ENCODE data around the gene MAPK1. TPM values are rescaled to one million over a fixed set of nuclear protein-coding genes. Genes with fewer than 3 reads are reported as not detected.
"Not testable (repeated sequence)": the region's sequence is repeated elsewhere in the genome, so short reads cannot be mapped to it uniquely, and the experiment has no call there.

MAPK1 gene
- total and polyA plus RNA-seq, 7 donors: 11.0 to 101 (median 78.3) TPM

DNA sequence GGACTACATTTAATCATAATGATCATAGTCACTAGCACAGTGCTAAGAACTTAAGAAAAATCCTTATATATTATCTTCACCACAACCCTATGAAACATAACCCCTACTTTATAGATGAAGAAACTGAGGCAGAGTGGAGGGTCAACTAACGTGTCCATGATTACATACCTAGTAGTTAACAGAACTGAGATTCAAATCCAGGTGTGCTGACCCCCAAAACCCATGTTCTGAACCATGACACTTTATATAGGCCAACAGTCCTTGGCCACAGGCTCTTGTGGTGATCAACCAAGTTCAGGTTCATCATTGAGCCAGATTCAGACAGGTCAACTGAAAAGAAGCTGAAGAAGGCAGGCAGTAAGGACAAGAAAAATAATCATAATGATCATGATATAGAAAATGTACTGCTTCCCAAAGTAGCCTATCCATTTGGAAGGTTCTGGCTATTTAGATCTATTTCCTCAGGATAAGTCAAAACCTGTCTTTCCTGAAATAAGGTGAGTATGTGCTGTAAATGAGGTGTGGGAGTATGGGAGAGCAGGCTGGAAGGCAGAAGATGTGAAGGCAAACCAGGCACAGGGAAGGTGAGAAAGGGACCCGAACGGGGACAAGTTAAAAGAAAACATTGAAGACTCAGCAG is 39.7 kb downstream of the MAPK1 start:
- H3K27ac ChIP-seq: peak overlapping the region; percentile 24
- ATAC-seq (no peak), DNase-seq (no peak)
- H3K9me3 ChIP-seq: no peaks in the 10 kb centered on the region
- intact Hi-C loops (cut with DNase I): loop anchor here in 1 of 2 donors (5.0 kb wide), 1 partner anchor 40 kb away; the partner anchor contains the start of gene MAPK1
- H3K4me3 ChIP-seq: no peak overlapping the region
- H3K27me3 ChIP-seq (ENCODE audit: insufficient read depth in 3 of 3, low read length in 2 of 3): no peaks in the 10 kb centered on the region
- H3K36me3 ChIP-seq (ENCODE audit: insufficient read depth in 1 of 2, low read depth in 1 of 2): no peaks in the 10 kb centered on the region
- H3K4me1 ChIP-seq: peaks cover 51% of the 10 kb centered on the region
- TF ChIP-seq, protein P1, sequence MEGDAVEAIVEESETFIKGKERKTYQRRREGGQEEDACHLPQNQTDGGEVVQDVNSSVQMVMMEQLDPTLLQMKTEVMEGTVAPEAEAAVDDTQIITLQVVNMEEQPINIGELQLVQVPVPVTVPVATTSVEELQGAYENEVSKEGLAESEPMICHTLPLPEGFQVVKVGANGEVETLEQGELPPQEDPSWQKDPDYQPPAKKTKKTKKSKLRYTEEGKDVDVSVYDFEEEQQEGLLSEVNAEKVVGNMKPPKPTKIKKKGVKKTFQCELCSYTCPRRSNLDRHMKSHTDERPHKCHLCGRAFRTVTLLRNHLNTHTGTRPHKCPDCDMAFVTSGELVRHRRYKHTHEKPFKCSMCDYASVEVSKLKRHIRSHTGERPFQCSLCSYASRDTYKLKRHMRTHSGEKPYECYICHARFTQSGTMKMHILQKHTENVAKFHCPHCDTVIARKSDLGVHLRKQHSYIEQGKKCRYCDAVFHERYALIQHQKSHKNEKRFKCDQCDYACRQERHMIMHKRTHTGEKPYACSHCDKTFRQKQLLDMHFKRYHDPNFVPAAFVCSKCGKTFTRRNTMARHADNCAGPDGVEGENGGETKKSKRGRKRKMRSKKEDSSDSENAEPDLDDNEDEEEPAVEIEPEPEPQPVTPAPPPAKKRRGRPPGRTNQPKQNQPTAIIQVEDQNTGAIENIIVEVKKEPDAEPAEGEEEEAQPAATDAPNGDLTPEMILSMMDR (IDR thresholded peaks at IDR 0.05): no peak
- WGBS, 3 donors: 80 to 94% (median 91%) methylated on average over 3 of the region's 3 CpGs

DNA sequence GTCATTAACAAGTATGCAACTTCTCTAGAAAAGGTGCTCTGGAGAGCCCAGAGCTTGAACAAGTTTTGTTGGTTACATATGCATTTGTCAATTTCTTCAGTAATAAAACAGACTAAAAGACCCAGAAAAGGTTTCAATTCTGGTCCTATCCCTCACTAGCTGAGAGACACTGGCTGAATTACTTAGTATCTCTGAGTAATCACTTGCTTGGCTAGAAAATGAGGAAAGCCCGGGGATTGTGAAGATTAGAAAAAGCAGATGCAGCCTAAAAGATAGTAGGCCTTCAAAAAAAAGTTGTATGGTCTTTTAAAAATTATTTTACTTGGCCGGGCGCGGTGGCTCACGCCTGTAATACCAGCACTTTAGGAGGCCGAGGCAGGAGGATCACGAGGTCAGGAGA is 41.2 kb downstream of the MAPK1 start:
- DNase-seq: no peak
- ATAC-seq: no peak
- peaks cover 43% of the 10 kb centered on the region for H3K4me1 ChIP-seq
- H3K36me3 ChIP-seq (ENCODE audit: insufficient read depth in 1 of 2, low read depth in 1 of 2): no peaks in the 10 kb centered on the region
- H3K9me3 ChIP-seq: no peaks in the 10 kb centered on the region
- H3K27me3 ChIP-seq (ENCODE audit: insufficient read depth in 3 of 3, low read length in 2 of 3): no peaks in the 10 kb centered on the region
- TF ChIP-seq, protein P1 (IDR thresholded peaks at IDR 0.05): no peak
- H3K27ac ChIP-seq: no peak overlapping the region
- WGBS, 3 donors: 91 to 97% (median 96%) methylated on average over 7 of the region's 7 CpGs
- H3K4me3 ChIP-seq: no peak overlapping the region
- intact Hi-C loops (cut with DNase I): loop anchor here in 1 of 2 donors (5.0 kb wide), 1 partner anchor 41 kb away; the partner anchor contains the start of gene MAPK1

DNA sequence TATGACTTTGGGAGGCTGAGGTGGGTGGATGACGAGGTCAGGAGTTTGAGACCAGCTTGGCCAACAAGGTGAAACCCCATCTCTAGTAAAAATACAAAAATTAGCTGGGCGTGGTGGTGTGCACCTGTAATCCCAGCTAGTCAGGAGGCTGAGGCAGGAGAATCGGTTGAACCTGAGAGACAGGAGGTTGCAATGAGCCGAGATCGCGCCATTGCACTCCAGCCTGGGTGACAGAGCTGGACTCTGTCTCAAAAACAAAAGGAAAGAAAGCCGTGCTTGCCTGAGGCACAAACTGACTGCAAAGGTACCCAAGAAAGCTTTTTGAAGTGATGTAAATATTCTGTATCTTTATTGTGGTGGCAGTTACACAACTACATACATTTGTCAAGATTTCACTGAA is 42.5 kb downstream of the MAPK1 start:
- not testable (repeated sequence) for DNase-seq; ATAC-seq; H3K9me3 ChIP-seq; H3K27ac ChIP-seq; H3K36me3 ChIP-seq (ENCODE audit: insufficient read depth in 1 of 2, low read depth in 1 of 2); H3K4me3 ChIP-seq; H3K27me3 ChIP-seq (ENCODE audit: insufficient read depth in 3 of 3, low read length in 2 of 3)
- intact Hi-C loops (cut with DNase I): loop anchor here in 1 of 2 donors (5.0 kb wide), 1 partner anchor 42 kb away; the partner anchor contains the start of gene MAPK1
- peaks cover 37% of the 10 kb centered on the region for H3K4me1 ChIP-seq
- 96 to 97% (median 96%) methylated on average over 7 of the region's 7 CpGs for WGBS, 3 donors

DNA sequence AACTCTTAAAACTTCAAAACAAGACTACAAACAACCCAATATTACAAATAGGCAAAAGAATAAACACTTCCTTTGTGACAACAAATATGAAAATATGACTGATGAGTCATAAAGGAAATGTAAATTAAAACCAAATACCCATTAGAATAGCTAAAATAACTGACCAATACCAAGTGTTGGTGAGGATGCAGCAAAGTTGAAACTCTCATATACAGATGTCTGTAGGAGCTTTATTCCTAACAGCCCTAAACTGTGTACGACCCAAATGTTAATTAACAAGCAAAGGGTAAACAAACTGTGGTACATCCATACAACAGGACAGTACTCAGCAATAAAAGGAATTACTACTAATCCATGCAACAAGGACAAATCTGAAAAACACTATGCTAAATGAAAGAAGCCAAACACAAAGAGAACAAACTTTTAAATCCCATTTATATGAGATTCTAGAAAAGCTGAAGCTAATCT is 43.0 kb downstream of the MAPK1 start:
- no peak for DNase-seq
- no peaks in the 10 kb centered on the region for H3K27me3 ChIP-seq (ENCODE audit: insufficient read depth in 3 of 3, low read length in 2 of 3)
- TF ChIP-seq, protein P1 (IDR thresholded peaks at IDR 0.05): no peak
- H3K27ac ChIP-seq: no peak overlapping the region
- 86 to 100% (median 97%) methylated on average over 1 of the region's 1 CpG for WGBS, 3 donors
- peaks cover 35% of the 10 kb centered on the region for H3K4me1 ChIP-seq
- H3K4me3 ChIP-seq: no peak overlapping the region
- H3K36me3 ChIP-seq (ENCODE audit: insufficient read depth in 1 of 2, low read depth in 1 of 2): no peaks in the 10 kb centered on the region
- intact Hi-C loops (cut with DNase I): no loop called here
- no peaks in the 10 kb centered on the region for H3K9me3 ChIP-seq
- ATAC-seq: no peak

DNA sequence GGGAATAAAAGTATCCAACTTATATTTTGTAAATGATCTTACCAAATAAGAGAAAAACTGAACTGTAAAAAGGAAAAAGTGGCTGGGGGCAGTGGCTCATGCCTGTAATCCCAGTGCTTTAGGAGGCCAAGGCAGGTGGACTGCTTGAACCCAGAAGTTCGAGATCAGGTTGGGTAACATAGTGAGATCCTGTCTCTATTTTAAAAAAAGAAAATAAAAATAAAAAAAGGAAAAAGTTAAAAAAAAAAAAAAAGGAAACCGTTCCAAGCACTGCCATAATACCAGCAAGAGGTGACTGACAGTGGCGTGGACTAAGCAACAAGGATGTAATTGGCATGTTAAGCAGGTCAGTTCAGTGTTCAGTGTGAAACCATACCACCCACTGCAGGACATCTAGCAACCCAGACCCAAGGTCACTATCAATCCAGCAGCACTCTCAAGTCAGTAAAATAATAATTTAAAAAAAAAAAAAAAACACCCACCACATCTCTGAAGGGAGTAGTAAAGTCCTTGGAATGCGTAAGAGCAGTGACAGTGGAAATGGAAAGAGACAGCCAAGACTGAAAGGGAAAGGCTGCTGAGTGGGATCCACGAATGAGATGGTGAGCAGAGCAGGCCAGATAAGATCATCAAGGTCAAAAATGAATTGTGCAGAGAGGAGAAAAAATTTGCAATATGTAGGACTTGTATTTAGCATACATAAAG is 43.6 kb downstream of the MAPK1 start:
- Histone ChIP-seq H3K4me3 (no peak overlapping the region), H3K27ac (no peak overlapping the region), H3K9me3 (no peaks in the 10 kb centered on the region), H3K4me1 (peaks cover 39% of the 10 kb centered on the region), H3K36me3 (ENCODE audit: insufficient read depth in 1 of 2, low read depth in 1 of 2) (no peaks in the 10 kb centered on the region), H3K27me3 (ENCODE audit: insufficient read depth in 3 of 3, low read length in 2 of 3) (no peaks in the 10 kb centered on the region)
- intact Hi-C loops (cut with DNase I): no loop called here
- no peak for DNase-seq
- 66 to 71% (median 67%) methylated on average over 5 of the region's 5 CpGs for WGBS, 3 donors
- peak in 3 of 4 donors; percentile 30 to 52 (median 48) for ATAC-seq
- TF ChIP-seq, protein P1 (IDR thresholded peaks at IDR 0.05): no peak
